SH-SY5Y (cell line): ENCODE measurements around the gene DPYD.

ENCODE experiments used
- GATA2 ChIP-seq: IDR thresholded peaks from 2 replicates; pipeline ENCODE4 v1.6.1; 2011; ENCODE audit warnings: mild to moderate bottlenecking, low read depth, low read length
- GATA3 ChIP-seq: IDR thresholded peaks from 2 replicates; pipeline ENCODE4 v1.6.1; 2011; ENCODE audit warnings: low read depth, mild to moderate bottlenecking, low read length, moderate library complexity

DPYD gene

GRCh38 chr1:97073169-97073568 lies 847.7 kb downstream of the DPYD start:
- TF ChIP-seq GATA3 = no peak
- TF ChIP-seq GATA2 = no peak

- TF ChIP-seq GATA2 = no peak
- TF ChIP-seq GATA3 = no peak
Observed at GRCh38 chr1:97071173-97071572, 849.7 kb downstream of the DPYD start.

- TF ChIP-seq GATA2 (no peak), GATA3 (no peak)
Observed at GRCh38 chr1:97070376-97070775, 850.5 kb downstream of the DPYD start.

GRCh38 chr1:97069312-97069711 lies 851.5 kb downstream of the DPYD start:
- TF ChIP-seq GATA2 (no peak), GATA3 (no peak)

GRCh38 chr1:97066860-97067259 lies 854.0 kb downstream of the DPYD start:
- TF ChIP-seq GATA3 (no peak), GATA2 (no peak)

GRCh38 chr1:97063532-97063931 lies 857.3 kb downstream of the DPYD start:
- no peak for TF ChIP-seq GATA2
- no peak for TF ChIP-seq GATA3

GRCh38 chr1:97061604-97062003 lies 859.2 kb downstream of the DPYD start:
- no peak for TF ChIP-seq GATA3
- no peak for TF ChIP-seq GATA2

GRCh38 chr1:97056386-97056785 lies 864.4 kb downstream of the DPYD start:
- no peak for TF ChIP-seq GATA2
- no peak for TF ChIP-seq GATA3

- no peak for TF ChIP-seq GATA3
Observed at GRCh38 chr1:97053268-97053667, 867.6 kb downstream of the DPYD start.

- TF ChIP-seq GATA3 = no peak
Observed at GRCh38 chr1:97051823-97052222, 869.0 kb downstream of the DPYD start.

GRCh38 chr1:97050506-97050905 lies 870.3 kb downstream of the DPYD start:
- no peak for TF ChIP-seq GATA3
- no peak for TF ChIP-seq GATA2

GRCh38 chr1:97047421-97047793 lies 873.4 kb downstream of the DPYD start:
- no peak for TF ChIP-seq GATA3
- no peak for TF ChIP-seq GATA2

- TF ChIP-seq GATA3 (no peak), GATA2 (no peak)
Observed at GRCh38 chr1:97046765-97047420, 873.9 kb downstream of the DPYD start.

GRCh38 chr1:97044159-97044760 lies 876.6 kb downstream of the DPYD start:
- TF ChIP-seq GATA2 = no peak
- no peak for TF ChIP-seq GATA3

GRCh38 chr1:97042551-97042950 lies 878.3 kb downstream of the DPYD start:
- TF ChIP-seq GATA3 (no peak), GATA2 (no peak)

GRCh38 chr1:97041026-97041425 lies 879.8 kb downstream of the DPYD start:
- no peak for TF ChIP-seq GATA3
- no peak for TF ChIP-seq GATA2
